Mucosa of descending colon (tissue), 3 donors: ENCODE results near the gene CYP4F8. TPM values are rescaled to one million over a fixed set of nuclear protein-coding genes. Genes with fewer than 3 reads are reported as not detected.
A peak's percentile ranks its signal among the peaks of the same experiment; 100 is the strongest.

Source experiments
- ATAC-seq: fragments of 200-7000 bp; cut with Tn5 transposase; one replicate; pipeline ENCODE4 v1.9.1; 2020; ENCODE audit warnings: mild to moderate bottlenecking, moderate library complexity
- DNase-seq, 3 donors: peaks; one replicate each; pipeline ENCODE4 v3.0.0-alpha.2; 2020
- H3K36me3 ChIP-seq: fragments of 200-600 bp; one replicate; pipeline ENCODE4 v1.8.0; 2021; ENCODE audit warnings: low read depth, mild to moderate bottlenecking
- H3K4me1 ChIP-seq: fragments of 200-600 bp; one replicate; pipeline ENCODE4 v1.8.0; 2021; ENCODE audit warnings: low read depth, mild to moderate bottlenecking
- H3K4me3 ChIP-seq: fragments of 200-600 bp; one replicate; pipeline ENCODE4 v1.8.0; 2021; ENCODE audit warnings: mild to moderate bottlenecking
- H3K9me3 ChIP-seq: fragments of 200-600 bp; one replicate; pipeline ENCODE4 v1.8.0; 2021; ENCODE audit warnings: mild to moderate bottlenecking
- intact Hi-C, 2 donors: fragments of 100-400 bp; cut with DNase I in 1 of 2; cut with micrococcal nuclease in 1 of 2; formaldehyde crosslinking; loops; one replicate each; pipeline versions ENCODE4 v1.11.0 to v1.11.1; 2022; cut with DNase I, micrococcal nuclease
- total RNA-seq, 3 donors: library from RNA; stranded (reverse); fragmentation: NEBNext Ultra II Directional in 2 of 3; extraction: Animal tissue kit (Norgen Biotek cat#: 25700) in 2 of 3; gene quantifications; one replicate each; pipeline versions ENCODE4 v1.2.1 to v1.2.4, GENCODE V29; 2021 to 2023
- TF ChIP-seq, protein P1 (sequence below): fragments of 200-600 bp; IDR thresholded peaks from one replicate; pipeline ENCODE4 v1.8.0; 2022; ENCODE audit warnings: antibody characterized with exemption, mild to moderate bottlenecking
- donor health status: DM: no; HTN: no; CAD: no; lungs with moderate emphysema.
- donor health status: DM: no; HTN: no; CAD: no.
- donor health status: DM: no; HTN: yes; CAD: no.

Gene CYP4F8
- total RNA-seq, 3 donors from 2014 or later: not detected

GRCh38 chr19:15669440-15669839 lies 54.4 kb downstream of the CYP4F8 start:
- Histone ChIP-seq H3K4me3 (no peak overlapping the region), H3K9me3 (no peaks in the 10 kb centered on the region), H3K36me3 (no peaks in the 10 kb centered on the region), H3K4me1 (peaks cover 3% of the 10 kb centered on the region)
- ATAC-seq (no peak), DNase-seq (no peak)
- TF ChIP-seq, protein P1, sequence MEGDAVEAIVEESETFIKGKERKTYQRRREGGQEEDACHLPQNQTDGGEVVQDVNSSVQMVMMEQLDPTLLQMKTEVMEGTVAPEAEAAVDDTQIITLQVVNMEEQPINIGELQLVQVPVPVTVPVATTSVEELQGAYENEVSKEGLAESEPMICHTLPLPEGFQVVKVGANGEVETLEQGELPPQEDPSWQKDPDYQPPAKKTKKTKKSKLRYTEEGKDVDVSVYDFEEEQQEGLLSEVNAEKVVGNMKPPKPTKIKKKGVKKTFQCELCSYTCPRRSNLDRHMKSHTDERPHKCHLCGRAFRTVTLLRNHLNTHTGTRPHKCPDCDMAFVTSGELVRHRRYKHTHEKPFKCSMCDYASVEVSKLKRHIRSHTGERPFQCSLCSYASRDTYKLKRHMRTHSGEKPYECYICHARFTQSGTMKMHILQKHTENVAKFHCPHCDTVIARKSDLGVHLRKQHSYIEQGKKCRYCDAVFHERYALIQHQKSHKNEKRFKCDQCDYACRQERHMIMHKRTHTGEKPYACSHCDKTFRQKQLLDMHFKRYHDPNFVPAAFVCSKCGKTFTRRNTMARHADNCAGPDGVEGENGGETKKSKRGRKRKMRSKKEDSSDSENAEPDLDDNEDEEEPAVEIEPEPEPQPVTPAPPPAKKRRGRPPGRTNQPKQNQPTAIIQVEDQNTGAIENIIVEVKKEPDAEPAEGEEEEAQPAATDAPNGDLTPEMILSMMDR: no peak
- intact Hi-C loops: no loop called here

- intact Hi-C loops: no loop called here
These were observed 54.9 kb downstream of the CYP4F8 start for GRCh38 chr19:15669891-15670290.

GRCh38 chr19:15671237-15671821 lies 56.3 kb downstream of the CYP4F8 start:
- H3K4me3 ChIP-seq: no peak overlapping the region
- intact Hi-C loops: no loop called here
- H3K36me3 ChIP-seq: no peaks in the 10 kb centered on the region
- no peak for DNase-seq
- no peaks in the 10 kb centered on the region for H3K9me3 ChIP-seq
- peaks cover 7% of the 10 kb centered on the region for H3K4me1 ChIP-seq
- TF ChIP-seq, protein P1: no peak
- no peak for ATAC-seq

More at GRCh38 chr19:15669891-15670290, 54.9 kb downstream of the CYP4F8 start:
- Histone ChIP-seq H3K9me3 (no peaks in the 10 kb centered on the region), H3K4me1 (peaks cover 7% of the 10 kb centered on the region), H3K36me3 (no peaks in the 10 kb centered on the region), H3K4me3 (no peak overlapping the region)
- ATAC-seq: no peak
- TF ChIP-seq, protein P1: no peak
- no peak for DNase-seq

DNA sequence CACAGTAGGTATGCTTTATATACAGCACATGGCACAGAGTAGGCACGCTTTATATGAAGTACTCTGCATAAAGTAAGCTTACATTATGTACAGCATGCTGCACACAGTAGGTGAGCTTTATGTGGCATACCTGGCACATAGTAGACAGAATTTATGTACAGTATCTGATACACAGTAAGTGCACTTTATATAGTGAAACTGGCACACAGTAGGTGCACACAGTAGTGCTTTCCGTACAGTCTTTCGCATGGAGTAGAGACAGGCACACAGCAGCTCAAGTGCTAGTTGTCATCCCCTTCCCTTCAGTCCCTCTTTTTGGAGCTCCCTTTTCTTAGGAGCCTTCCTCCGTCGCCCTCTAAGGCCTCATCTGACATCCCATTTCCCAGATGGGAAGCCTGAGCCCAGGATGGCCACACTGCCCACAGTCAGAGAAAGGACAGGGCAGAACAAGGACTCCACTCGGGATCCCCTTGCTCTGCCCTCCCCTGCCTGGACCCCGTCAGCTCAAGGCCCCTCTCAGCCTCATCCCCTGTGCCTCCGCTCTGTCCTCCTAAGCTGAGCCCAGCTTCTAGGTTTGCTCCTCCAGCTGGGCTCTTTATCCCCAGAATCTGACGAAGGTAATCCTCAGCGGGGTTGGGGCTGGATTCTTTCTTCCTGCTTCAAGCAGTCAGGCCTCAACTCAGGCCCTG lies 57.0 kb downstream of the CYP4F8 start:
- no peaks in the 10 kb centered on the region for H3K9me3 ChIP-seq
- TF ChIP-seq, protein P1: no peak
- H3K36me3 ChIP-seq: no peaks in the 10 kb centered on the region
- H3K4me3 ChIP-seq: no peak overlapping the region
- H3K4me1 ChIP-seq: peaks cover 4% of the 10 kb centered on the region
- DNase-seq (no peak), ATAC-seq (no peak)
- intact Hi-C loops: no loop called here

DNA sequence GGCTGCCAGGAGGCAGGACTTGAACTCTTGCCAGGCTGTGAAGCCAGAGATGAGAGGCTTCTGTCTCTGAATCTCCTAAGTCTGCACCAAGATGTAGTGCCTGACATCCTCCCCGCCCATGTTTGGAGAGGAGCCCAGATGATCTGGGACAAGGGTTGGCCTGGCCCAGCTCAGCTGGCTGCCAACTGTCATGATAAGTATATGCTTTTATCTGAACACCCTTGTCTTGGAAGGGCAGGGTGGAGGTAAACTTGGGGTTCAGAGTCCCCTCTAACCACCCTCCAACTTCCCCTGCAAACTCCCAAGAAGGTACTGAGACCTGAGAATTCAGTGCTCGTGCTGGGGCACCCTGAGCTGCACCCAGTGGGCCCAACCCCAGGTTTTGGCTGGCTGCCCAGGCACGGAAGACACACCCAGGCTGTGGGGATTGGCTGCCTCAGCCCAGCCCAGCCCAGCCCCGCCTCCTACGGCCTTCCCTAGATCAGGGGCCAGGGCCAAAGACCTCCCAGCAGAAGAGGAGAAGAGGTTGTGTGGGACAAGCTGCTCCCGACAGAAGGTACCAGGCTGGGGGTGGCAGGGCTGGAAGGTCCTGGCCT lies 57.7 kb downstream of the CYP4F8 start, which contains the start of gene CYP4F12:
CYP4F12 (plus strand) TSS at position 508 of the 596 bp plus-strand sequence. CDS start 443 bp downstream, outside the sequence.
- peak; percentile 94 for ATAC-seq
- TF ChIP-seq, protein P1: no peak
- peak; percentile 95 to 96 (median 96) for DNase-seq
- Histone ChIP-seq H3K9me3 (no peaks in the 10 kb centered on the region), H3K4me3 (no peak within 1 kb of the TSS), H3K36me3 (no peaks in the 10 kb centered on the region), H3K4me1 (peaks cover 4% of the 10 kb centered on the region)
- intact Hi-C loops: no loop called here
